Activated T-cell treated with anti-CD3 and anti-CD28 coated beads for 48 hours (primary cell): ENCODE measurements around the gene PLAGL2.
"Not testable (repeated sequence)": the region's sequence is repeated elsewhere in the genome, so short reads cannot be mapped to it uniquely, and the experiment has no call there.

ENCODE experiments used
- DNase-seq: peaks from one replicate; pipeline ENCODE4 v3.0.0-alpha.2; 2020; ENCODE audit warnings: low read depth

Gene PLAGL2

DNA sequence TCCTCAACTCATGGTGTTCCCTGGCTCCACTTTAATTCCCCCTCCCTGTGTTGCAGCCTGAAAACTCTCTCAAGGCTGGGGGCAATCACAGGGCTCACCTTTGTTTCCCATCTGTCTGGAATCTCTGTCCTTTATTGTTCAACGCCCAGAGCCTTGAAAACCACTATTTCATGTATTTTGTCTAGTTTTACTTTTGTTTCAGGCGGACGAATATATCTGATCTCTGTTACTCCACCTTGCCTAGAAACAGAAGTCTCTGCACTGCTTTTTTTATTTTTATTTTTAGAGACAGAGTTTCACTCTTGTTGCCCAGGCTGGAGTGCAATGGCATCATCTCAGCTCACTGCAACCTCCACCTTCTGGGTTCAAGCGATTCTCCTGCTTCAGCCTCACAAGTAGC lies 27.6 kb downstream of the PLAGL2 start:
- no peak for DNase-seq

DNA sequence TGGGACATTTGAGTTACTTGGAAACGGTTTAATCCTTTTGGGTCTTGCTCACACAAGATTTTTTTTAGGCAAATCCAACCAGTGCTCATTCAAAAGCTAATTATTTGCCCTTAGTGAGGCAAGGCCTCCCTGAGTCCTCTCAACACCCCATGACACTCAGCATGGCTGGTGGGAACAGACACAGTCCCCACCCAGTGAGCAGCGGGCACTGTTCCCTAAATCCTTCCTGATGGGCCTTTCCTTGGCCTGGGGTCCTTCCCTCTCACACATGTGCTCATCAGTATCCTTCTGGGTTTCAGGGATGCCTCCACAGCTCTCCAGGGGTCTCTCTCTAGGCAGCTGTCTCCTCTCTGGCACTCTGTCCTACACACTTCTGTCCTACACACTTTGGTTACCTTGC lies 28.0 kb downstream of the PLAGL2 start:
- DNase-seq = no peak

DNA sequence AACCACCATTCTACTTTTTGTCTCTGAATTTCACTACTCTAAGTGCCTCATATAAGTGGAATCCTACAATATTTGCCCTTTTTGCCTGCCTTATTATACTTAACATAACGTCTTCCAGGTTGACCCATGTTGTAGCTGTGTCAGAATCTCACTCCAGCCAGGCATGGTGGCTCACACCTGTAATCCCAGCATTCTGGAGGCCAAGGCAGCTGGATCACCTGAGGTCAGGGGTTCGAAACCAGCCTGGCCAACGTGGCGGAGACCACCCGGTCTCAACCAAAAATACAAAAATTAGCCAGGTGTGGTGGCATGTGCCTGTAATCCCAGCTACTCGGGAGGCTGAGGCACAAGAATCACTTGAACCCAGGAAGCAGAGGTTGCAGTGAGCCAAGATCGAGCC lies 29.8 kb downstream of the PLAGL2 start:
- not testable (repeated sequence) for DNase-seq

DNA sequence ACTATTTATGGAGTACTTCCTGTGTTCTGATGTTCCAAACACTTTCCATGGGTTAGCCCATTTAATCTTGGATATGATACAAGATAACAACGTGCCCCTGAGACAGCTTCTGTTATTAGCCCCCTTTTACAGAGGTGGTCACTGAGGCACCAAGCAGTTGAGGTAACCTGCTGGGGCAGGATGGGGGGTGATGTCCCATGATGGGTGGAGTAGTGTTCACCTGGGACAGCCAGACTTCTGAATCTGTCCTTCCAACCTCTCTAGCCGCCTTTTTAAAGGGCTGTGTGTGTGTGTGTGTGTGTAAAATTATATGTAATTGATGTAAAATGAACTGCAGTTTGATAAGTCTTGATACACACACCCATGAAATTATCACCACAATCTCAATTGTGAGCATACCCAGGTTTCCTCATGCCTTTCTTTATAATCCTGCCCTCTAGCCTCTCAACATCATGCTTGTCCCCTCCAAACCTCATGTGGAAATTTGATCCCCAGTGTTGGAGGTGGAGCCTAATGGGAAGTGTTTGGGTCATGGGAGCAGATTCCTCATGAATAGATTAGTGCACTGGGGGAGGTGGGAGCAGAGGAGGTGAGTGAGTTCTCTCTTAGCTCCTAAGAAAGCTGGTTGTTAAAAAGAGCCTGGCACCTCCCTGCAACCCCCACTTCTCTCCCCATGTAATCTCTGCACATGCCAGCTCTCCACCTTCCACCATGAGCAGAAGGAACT lies 39.2 kb downstream of the PLAGL2 start:
- DNase-seq = no peak

DNA sequence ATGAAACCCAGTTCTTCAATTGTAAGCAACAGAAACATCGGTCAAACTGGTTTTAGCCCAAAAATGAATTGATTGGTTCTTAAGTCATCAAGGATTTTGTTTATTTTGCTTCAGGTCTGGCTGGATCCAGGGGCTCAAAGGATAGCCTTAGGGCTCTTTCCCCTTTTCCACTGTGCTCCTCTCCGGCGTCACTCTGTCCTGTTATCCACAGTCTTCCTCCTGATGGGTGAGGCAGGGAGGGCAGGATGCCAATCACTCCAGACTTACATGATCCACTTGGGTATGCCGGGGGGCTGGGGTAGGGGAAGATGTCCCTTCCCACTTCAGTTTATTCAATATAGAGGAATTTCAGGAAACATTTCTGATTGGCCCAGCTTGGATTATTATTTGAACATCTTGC lies 40.0 kb downstream of the PLAGL2 start:
- no peak for DNase-seq

DNA sequence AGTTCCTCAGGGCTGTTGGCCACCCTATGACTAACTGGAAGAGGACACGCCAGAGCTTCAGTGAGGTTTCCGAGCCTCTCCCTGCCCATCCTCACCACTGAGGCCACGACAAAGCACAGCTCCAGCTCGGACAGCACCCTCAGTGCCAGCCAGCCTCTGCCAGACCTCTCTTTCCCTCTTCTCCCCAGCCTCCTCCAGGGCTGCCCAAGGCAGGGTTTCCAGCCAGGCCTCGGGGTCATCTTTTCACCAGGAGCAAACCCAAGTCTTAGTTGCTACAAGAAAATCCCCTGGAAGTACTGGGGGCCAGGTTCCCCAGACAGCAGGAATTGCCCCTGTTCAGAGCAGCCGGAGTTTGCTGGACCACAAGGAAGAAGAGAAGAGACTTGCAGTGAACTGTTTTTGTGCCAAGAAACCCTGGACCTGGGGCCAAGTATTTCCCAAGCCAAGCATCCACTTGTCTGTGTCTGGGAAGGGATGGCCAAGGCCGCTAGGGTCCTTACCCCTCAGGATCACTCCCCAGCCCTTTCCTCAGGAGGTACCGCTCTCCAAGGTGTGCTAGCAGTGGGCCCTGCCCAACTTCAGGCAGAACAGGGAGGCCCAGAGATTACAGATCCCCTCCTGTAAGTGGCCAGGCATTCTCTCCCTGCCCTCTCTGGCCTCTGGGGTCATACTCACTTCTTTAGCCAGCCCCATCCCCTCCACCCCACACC lies 41.6 kb downstream of the PLAGL2 start:
- DNase-seq = no peak

DNA sequence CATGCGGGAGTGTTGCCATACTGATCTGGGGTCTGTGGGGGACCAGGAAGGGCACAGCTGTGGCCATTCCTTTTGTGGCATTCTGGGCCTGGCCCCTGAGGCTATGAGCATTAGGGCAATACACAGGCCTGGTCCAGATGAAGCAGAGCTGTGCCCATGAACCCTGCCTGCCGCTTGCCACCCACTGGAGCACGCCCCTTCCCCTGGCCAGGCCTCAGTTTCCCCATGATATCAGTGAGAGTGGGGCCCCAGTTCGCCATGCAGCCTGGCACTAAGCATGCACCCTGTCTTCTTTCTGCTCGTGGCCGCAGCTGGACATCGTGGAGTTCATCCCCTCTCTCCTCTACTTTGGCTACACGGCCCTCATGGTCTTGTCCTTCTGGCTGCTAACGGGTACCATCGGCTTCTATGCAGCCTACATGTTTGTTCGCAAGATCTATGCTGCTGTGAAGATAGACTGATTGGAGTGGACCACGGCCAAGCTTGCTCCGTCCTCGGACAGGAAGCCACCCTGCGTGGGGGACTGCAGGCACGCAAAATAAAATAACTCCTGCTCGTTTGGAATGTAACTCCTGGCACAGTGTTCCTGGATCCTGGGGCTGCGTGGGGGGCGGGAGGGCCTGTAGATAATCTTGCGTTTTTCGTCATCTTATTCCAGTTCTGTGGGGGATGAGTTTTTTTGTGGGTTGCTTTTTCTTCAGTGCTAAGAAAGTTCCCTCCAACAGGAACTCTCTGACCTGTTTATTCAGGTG lies 42.4 kb downstream of the PLAGL2 start:
- DNase-seq = no peak

DNA sequence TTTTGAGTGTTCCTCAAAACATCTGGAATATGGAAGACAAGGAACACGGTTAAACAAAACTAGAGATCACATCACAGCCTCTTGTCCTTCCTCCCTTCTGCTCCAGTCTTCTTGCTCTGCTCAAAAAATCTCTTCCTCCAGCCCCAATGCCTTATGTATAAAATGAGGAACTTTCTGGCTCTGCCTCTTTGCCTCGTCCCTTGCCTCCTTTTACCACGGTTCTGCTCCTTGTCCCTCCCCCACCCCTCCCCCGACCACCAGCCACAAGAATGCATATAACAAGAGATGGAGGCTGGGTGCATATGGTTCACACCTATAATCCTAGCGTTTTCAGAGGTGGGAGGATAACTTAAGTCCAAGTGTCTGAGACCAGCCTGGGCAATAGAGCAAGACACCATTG lies 43.6 kb downstream of the PLAGL2 start:
- DNase-seq = no peak

DNA sequence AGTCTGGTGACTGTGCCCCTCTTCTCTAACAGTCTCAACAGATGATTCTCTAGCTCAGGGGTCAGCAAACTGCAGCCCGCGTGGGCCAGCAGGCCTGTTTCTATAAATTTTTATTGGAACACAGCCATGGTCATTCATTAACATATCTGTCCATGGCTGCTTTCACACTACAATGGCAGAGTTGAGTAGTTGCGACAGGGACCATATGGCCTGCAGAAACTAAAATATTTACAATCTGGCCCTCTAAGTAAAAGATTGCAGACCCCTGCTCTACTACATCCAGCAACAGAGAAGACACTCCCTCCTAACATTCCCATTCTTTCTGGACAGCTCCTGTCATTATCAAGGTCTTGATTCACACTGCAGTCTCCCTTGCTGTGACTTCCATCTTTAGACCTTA lies 45.2 kb downstream of the PLAGL2 start:
- no peak for DNase-seq

DNA sequence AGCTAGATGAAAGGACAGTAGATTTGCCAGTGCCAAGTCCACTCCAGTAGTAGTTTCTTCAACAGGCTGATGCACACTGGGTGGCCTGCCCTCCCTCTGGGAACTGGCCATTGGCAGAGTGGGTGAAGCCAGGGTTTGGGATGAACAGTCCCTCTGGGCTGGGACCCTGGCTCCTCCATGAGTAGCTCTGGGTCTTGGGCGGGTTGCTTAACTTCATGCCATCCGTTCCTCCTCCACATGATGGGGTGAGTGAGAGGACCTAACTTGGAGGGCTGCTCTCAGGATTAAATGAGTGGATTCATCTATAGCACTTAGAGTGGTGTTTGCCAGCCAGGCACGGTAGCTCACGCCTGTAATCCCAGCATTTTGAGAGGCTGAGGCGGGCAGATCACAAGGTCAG lies 47.2 kb downstream of the PLAGL2 start:
- no peak for DNase-seq

DNA sequence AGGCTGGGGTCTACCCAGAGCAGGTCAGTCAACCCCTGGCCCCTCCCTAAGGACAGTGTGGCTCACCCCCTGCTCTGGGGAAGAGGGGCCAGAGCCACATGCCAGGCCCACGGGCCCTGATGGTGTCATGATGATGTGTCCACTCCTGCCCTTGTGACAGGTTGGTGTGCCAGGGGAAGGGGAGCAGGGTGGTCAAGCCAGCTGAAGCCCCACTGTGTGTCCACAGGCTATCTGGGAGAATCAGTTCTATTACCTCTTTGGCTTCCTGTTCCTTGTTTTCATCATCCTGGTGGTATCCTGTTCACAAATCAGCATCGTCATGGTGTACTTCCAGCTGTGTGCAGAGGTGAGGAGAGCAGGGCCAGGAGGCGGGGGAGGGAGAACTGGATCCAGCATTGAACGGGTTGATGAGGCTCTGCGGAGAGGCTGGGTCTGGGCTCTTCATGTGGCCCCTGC lies 47.7 kb downstream of the PLAGL2 start:
- no peak for DNase-seq

DNA sequence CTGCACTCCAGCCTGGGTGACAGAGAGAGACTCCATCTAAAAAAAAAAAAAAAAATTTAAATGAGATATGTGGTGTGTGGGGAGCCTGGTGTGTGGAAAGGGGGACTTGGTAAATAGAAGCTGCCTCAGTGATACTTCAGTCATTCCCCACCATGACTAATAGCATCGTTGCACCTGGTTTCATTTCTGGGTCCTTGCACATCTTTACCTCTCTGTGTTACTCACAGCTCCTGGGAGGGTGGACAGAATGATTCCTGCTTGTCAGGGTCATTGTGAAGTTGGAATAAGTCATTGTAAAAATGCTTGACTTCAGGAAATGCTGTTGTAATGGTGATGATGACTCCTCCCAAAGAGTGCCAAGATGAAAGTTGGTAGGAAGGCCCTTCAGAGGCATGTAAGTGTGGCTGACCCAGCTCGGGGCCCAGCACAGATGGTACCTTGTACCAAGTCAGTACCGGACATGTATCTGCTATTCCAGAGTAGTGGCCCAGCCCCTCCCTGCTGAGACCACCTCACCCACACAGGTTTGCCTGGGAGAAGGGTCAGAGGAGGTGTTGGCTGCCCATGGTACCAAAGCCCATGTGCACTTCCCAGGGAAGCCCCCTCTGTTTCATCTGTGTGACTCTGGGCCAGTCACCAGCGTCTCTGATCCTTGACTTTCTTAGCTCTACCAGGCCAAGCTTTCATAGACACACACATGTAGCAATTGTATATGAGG lies 48.4 kb downstream of the PLAGL2 start:
- no peak for DNase-seq

DNA sequence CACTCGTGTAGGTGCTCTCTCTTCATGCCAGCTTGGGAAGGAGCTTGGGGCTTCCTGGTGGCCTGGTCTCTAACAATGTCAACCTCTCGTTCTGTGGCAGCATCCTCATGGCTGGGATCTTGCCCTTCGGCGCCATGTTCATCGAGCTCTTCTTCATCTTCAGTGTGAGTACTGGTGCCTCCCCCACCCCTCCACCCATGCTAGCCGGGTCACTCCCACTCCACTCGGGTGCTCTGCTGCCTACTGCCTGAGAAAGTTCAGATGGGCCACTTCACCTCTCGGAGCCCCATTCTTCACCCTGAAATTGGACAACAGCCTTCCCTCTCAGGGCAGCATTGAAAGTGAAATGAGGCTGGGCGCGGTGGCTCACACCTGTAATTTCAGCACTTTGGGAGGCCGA lies 49.2 kb downstream of the PLAGL2 start:
- DNase-seq = no peak

DNA sequence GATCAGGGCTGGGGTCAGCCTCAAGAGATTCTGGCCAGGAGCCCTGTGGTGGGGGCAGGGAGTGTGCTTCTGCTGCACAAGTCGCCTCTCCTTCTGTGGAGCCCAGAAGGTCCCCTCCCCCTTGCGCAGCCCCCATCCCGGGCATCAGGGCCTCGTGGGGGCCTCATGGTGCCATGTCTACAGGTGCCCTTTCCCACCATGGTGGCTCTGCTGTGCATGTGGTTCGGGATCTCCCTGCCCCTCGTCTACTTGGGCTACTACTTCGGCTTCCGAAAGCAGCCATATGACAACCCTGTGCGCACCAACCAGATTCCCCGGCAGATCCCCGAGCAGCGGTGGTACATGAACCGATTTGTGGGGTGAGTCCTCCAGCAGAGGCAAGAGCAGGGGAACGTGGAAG lies 49.9 kb downstream of the PLAGL2 start:
- no peak for DNase-seq

DNA sequence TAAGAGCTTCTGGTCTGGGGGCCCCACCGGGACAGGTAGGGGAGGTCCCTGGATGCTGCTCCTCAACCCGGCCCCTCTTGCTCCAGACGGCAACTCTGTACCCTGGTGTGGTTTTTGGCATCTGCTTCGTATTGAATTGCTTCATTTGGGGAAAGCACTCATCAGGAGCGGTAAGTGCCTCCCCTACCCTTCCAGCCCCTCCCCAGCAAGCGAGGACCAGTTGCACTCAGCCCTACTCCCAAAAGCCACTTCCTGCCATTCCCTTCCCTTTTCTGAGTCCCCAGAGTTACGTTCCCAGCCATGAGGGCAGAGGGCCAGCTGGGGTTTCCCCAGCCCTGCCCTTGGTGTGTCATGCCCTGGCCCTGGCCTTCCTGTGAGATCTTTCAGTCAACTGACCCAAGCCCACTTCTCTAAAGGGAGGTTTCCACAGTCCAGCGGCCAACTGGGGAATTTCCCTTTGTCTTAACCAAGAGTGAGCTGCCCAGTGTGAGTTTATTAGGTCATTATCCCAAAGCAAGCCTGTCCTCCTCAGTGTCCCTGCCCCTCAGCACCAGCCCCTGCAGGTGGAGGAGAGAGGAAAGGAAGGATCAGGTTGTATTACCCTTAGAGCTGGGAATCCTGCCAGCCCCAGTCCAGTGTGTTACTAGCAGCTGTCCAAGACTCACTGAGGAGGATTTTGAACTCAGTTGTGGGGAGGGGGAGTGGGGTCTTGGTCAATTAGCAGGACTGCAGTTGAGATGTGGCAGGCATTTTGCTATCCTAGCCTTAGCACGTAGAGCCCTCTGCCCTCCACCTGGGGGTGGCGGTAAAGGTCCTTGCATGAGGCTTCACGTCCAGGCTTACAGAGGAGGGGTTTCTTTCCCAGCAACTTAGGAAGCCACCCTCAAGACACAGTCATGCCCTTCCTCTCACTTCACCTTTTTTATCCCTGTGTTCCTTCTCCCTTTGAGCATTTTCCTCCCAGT lies 52.2 kb downstream of the PLAGL2 start:
- DNase-seq = no peak

DNA sequence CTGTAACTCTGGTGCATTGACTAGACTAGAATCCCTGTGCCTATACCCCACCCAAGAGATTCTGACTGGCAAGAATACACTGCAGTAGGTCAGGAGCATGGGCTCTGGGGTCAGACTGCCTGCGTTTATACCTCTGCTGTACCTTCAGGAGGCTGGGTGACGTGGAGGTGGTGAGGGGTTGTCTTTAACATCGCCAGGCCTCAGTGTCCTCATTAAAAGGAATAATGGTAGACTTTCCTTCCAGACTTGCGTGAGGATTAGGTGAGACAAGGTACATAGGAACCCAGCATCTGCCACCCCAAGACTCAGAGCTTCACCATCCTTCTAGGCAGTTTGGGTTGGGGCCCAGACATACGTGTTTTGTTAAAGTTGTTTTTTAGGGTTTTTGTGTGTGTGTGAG lies 53.8 kb downstream of the PLAGL2 start:
- no peak for DNase-seq

DNA sequence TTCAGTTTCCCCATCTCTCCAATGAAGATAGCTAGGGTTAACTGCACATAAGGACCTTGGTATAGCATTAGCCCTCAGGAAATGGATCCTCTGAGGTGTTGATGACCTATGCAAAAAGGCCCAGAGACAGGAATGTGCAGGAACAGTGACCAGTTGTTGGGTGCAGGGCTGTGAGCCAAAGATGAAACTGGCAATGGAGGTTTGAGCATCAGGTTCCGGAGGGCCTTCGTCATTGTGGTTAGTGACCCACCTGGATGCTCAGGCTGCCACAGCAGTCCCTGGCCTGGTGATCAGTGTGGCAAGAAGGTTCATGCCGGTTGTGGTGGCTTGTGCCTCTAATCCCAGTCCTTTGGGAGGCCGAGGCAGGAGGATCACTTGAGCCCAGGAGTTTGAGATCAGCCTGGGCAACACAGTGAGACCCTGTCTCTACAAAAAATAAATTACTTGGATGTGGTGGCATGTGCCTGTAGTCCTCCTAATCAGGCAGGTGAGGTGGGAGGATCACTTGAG lies 54.3 kb downstream of the PLAGL2 start:
- DNase-seq = no peak

DNA sequence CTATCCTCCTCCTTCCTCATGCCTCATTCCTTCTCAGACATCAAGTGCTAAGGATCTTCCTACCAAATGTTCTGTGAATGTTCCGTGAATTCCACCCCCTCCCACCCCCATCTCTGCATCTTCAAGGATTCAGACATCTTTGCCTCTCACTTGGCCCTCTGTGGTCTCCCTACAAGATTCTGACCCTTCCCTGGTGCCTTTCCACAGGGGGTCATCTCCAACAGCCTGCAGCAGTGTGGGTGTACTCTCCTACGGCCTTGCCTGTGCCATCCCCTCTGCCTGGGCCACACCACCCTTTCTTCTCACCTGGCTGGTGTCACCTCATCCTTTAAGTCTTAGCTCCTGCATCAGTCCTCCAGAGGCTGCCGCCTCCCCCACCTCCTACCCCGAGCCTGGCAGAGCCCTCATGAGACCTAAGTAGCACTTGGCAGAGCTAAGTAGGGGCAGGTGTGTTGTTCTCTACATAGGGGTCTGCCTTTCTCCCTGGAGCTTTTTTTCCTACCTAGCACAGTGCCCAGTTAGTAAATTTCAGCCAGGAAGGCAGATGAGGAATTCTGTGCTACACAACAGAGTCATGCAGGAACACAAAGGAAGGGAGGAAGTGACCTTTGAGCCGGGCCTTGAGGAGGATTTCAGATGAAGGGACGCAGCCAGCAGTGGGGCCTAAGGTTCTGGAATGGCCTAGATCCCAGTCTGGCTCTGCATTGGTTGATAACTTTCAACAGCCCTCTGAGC lies 55.0 kb downstream of the PLAGL2 start:
- DNase-seq = no peak

DNA sequence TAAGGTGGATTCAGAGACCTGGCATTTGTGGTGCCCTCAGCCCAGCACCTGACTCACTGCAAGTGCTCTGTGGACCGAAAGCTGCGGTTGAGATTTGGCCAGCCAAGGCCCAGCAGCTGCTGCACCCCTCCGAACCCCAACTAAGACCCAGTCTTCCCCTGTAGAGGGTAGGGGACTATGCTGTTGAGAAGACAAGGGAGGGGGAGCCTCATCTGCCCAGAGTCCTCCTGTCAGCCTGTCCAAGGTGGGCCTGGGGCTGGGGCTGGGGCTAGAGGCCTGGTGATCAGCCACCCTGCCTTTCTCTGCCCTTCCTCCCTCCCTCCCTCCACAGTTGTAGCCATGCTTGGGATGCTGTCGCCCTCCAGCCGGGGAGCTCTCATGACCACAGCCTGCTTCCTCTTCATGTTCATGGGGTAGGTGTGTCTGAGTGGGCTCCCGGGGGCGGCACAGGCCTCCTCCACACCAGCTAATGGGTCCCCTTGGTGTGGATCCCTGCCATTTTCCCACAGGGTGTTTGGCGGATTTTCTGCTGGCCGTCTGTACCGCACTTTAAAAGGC lies 57.2 kb downstream of the PLAGL2 start:
- no peak for DNase-seq

DNA sequence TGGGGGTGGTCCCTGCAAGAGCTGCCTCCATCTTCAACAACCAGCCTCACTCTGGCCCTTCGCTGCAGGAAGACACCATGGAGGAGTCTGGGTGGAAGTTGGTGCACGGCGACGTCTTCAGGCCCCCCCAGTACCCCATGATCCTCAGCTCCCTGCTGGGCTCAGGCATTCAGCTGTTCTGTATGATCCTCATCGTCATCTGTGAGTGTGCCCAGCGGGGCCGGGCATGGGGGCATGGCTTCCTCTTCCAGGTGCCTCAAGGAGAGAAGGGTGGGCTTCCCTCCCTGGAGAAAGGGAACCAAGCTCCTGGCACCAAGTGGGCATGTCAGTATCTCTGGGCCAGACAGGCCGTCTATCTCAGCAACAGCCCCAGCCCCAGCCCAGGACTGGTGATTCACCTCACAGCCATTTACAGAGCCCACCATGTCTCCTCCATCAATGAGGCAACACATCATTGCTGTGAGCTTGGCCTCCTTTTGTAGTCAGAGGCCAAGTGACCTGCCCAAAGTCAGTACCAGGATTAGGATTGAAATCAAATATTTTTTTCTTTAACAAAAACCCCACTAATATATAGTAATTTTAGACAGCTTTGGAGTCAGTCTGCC lies 57.9 kb downstream of the PLAGL2 start:
- DNase-seq = no peak
